Coronary artery (tissue), 2 donors: ENCODE results near the gene FAM216B.

Experiments used
- DNase-seq: peaks from one replicate; pipeline ENCODE4 v3.0.0-alpha.2; 2017; ENCODE audit warnings: low spot score
- H3K27ac ChIP-seq, 2 donors: fragments of 200-600 bp; sonication (generic); one replicate each; pipeline ENCODE4 v1.5.1; 2016 to 2019
- H3K4me3 ChIP-seq: fragments of 200-600 bp; sonication (generic); 2 replicates; pipeline ENCODE4 v1.5.1; 2016; ENCODE audit warnings: mild to moderate bottlenecking, moderate library complexity
- TF ChIP-seq, protein P1 (sequence below): fragments of 200-600 bp; sonication (generic); IDR thresholded peaks from one replicate; pipeline ENCODE4 v1.5.1; 2019; ENCODE audit warnings: antibody characterized with exemption

The FAM216B gene

DNA sequence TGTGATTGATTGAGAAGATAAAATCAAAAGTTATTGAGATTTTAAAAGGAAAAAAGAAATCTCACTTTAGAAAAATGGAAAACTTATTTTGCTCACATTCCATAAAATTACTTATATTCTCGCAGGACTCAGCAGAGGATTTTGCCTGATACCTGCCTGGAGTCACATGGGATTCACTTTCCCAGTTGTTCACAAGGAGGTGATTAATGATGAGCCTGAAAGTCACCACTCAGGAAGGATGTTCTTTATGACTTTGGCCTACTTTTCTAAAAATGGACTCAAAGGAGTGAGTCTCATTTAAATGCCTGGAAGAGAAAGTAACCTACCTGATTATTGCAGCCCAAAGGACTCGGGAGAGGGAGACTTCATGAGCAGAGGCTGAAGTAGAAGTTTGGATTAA, 34.5 kb upstream of the FAM216B start:
- no peak overlapping the region for H3K27ac ChIP-seq
- TF ChIP-seq, protein P1, sequence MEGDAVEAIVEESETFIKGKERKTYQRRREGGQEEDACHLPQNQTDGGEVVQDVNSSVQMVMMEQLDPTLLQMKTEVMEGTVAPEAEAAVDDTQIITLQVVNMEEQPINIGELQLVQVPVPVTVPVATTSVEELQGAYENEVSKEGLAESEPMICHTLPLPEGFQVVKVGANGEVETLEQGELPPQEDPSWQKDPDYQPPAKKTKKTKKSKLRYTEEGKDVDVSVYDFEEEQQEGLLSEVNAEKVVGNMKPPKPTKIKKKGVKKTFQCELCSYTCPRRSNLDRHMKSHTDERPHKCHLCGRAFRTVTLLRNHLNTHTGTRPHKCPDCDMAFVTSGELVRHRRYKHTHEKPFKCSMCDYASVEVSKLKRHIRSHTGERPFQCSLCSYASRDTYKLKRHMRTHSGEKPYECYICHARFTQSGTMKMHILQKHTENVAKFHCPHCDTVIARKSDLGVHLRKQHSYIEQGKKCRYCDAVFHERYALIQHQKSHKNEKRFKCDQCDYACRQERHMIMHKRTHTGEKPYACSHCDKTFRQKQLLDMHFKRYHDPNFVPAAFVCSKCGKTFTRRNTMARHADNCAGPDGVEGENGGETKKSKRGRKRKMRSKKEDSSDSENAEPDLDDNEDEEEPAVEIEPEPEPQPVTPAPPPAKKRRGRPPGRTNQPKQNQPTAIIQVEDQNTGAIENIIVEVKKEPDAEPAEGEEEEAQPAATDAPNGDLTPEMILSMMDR, result no peak
- no peak overlapping the region for H3K4me3 ChIP-seq
- no peak for DNase-seq

DNA sequence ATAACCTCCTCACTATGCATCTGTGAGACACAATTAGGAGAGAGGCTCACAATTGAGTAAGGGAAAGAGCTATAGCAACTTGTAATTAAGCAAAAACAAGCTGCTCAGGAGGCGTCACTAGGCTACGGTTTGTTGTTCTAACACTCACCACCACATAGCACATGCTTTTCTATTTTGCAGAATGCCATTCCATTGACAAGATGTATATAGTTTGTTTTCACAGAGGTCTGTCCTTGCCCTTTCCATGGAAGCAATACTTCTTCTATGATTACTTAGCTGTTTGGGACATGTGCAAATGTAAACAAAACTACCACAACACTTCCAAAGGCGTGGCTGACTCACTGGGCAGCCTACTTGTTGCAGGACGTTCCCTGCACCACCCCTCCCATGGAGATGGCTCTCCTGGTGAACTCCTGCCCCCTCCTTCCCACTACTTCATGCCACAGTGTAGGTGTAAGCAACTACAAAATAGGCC, 33.9 kb upstream of the FAM216B start:
- TF ChIP-seq, protein P1, result no peak
- H3K4me3 ChIP-seq, result no peak overlapping the region
- no peak overlapping the region for H3K27ac ChIP-seq
- DNase-seq, result no peak

- H3K4me3 ChIP-seq, result no peak overlapping the region
- TF ChIP-seq, protein P1, result no peak
- no peak overlapping the region for H3K27ac ChIP-seq
- DNase-seq, result no peak
These were observed 30.6 kb upstream of the FAM216B start for GRCh38 chr13:42750794-42751193.

DNA sequence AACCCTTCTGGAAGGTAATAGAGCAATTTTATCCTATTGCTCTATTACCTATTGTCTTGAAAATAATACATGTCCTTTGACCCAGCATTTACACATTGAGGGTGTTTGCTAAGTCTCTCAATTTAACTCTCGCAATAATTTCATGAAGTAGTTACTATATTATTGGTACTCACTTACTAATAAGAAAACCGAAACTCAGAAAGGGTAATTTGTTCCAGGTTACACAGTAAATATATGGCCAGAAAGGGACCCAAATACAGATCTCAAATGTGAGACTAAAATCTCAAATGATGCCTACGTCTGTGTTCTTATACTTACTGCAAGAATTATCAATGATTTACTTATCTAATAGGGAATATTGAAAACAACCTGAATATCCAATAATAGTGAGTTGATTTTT, 29.7 kb upstream of the FAM216B start:
- TF ChIP-seq, protein P1, result no peak
- DNase-seq, result no peak
- no peak overlapping the region for H3K27ac ChIP-seq
- H3K4me3 ChIP-seq, result no peak overlapping the region

- Histone ChIP-seq H3K27ac (no peak overlapping the region), H3K4me3 (no peak overlapping the region)
- TF ChIP-seq, protein P1, result no peak
- DNase-seq, result no peak
These were observed 28.7 kb upstream of the FAM216B start for GRCh38 chr13:42752731-42753130.

DNA sequence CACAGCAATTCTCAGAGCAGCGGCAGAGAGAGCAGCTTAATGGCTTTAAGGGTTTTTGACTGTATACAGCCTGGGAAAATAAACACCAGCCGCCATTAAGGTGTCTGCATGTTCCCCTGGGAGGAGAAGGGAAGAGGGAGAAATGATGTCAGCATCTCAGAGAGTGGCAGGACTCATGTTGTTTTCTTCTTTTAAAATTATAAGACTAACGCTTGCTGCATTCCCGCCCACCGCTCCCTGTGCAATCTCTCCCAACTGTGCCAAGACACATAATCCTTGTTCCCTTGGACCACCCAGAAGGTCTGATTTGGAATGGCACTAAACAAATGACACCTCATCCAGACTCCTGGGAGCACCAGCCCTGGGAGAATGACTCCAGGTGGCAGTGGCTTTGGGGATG, 27.7 kb upstream of the FAM216B start:
- Histone ChIP-seq H3K4me3 (no peak overlapping the region), H3K27ac (no peak overlapping the region)
- DNase-seq, result no peak
- TF ChIP-seq, protein P1, result no peak

- Histone ChIP-seq H3K27ac (no peak overlapping the region), H3K4me3 (no peak overlapping the region)
- DNase-seq, result no peak
- TF ChIP-seq, protein P1, result no peak
These were observed 26.4 kb upstream of the FAM216B start for GRCh38 chr13:42754801-42755510.
